ENCODE data around the gene MATN4.

- TF ChIP-seq CTCF (IDR thresholded peaks at IDR 0.05) (no peak), TEAD4 (CRISPR knock-in tag; IDR thresholded peaks at IDR 0.05) (no peak)
- TF ChIP-seq, protein P1, sequence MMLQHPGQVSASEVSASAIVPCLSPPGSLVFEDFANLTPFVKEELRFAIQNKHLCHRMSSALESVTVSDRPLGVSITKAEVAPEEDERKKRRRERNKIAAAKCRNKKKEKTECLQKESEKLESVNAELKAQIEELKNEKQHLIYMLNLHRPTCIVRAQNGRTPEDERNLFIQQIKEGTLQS (CRISPR knock-in tag; conservative IDR thresholded peaks at IDR 0.05), result no peak
Measured at GRCh38 chr20:45318948-45319347, 10.8 kb upstream of the MATN4 start.

Measured in WTC11 (cell line).